Liver (tissue), 9 donors: ENCODE measurements around the gene KANK2. TPM values are rescaled to one million over a fixed set of nuclear protein-coding genes. Genes with fewer than 3 reads are reported as not detected.
A peak's percentile ranks its signal among the peaks of the same experiment; 100 is the strongest.

ENCODE experiments used
- DNase-seq: peaks from one replicate; pipeline ENCODE4 v3.0.0-alpha.2; 2017; ENCODE audit warnings: low spot score
- H3K27ac ChIP-seq, 2 donors: one replicate each; pipeline ENCODE4 v1.7.0; 2013; ENCODE audit warnings: inconsistent platforms in 2 of 2, low read length in 2 of 2, control low read depth in 1 of 2, low read depth in 1 of 2, mild to moderate bottlenecking in 1 of 2
- H3K27me3 ChIP-seq, 4 donors: one replicate each; pipeline versions ENCODE4 v1.6.1 to v1.7.0; 2013; ENCODE audit warnings: low read length in 3 of 4, inconsistent platforms in 1 of 4, mild to moderate bottlenecking in 1 of 4, moderate library complexity in 1 of 4; ENCODE audit not compliant: control insufficient read depth in 4 of 4, insufficient read depth in 4 of 4
- H3K36me3 ChIP-seq, 4 donors: one replicate each; pipeline versions ENCODE4 v1.6.1 to v1.7.0; 2013; ENCODE audit warnings: low read length in 3 of 4, mild to moderate bottlenecking in 3 of 4, low read depth in 1 of 4, moderate library complexity in 1 of 4; ENCODE audit not compliant: control insufficient read depth in 4 of 4, insufficient read depth in 3 of 4
- H3K4me1 ChIP-seq, 4 donors: one replicate each; pipeline versions ENCODE4 v1.6.1 to v1.7.0; 2013; ENCODE audit warnings: low read length in 3 of 4, mild to moderate bottlenecking in 3 of 4, moderate library complexity in 1 of 4; ENCODE audit not compliant: control insufficient read depth in 4 of 4, insufficient read depth in 4 of 4
- H3K4me3 ChIP-seq, 3 donors: one replicate each; pipeline versions ENCODE4 v1.6.1 to v1.7.0; 2013; ENCODE audit warnings: low read length in 3 of 3, control low read depth in 1 of 3, low read depth in 1 of 3, mild to moderate bottlenecking in 1 of 3
- H3K9ac ChIP-seq, 2 donors: one replicate each; pipeline ENCODE4 v1.7.0; 2013; ENCODE audit warnings: low read length in 2 of 2, mild to moderate bottlenecking in 2 of 2, moderate library complexity in 2 of 2, control low read depth in 1 of 2, low read depth in 1 of 2
- H3K9me3 ChIP-seq, 4 donors: one replicate each; pipeline versions ENCODE4 v1.6.1 to v1.7.0; 2013; ENCODE audit warnings: low read length in 3 of 4; ENCODE audit not compliant: control insufficient read depth in 4 of 4
- ATF3 ChIP-seq: IDR thresholded peaks from 2 replicates; pipeline ENCODE4 v1.6.1; 2016; ENCODE audit warnings: antibody characterized with exemption
- CTCF ChIP-seq: fragments of 150-350 bp; IDR thresholded peaks from 2 replicates; pipeline ENCODE4 v1.5.1; 2017; ENCODE audit warnings: improper control_type of control experiment, low read depth, low read length; ENCODE audit not compliant: missing input control
- EGR1 ChIP-seq, 2 donors: IDR thresholded peaks; 2 replicates each; pipeline ENCODE4 v1.6.1; 2016 to 2018; ENCODE audit warnings: antibody characterized with exemption in 2 of 2, low read depth in 2 of 2
- FOXA1 ChIP-seq: IDR thresholded peaks from 2 replicates; pipeline ENCODE4 v1.6.1; 2016; ENCODE audit warnings: antibody characterized with exemption
- FOXA2 ChIP-seq: IDR thresholded peaks from 2 replicates; pipeline ENCODE4 v1.6.1; 2016; ENCODE audit warnings: antibody characterized with exemption
- GABPA ChIP-seq, 2 donors: IDR thresholded peaks in 1 of 2; conservative IDR thresholded peaks in 1 of 2; 2 replicates each; pipeline ENCODE4 v1.6.1; 2016; ENCODE audit warnings: antibody characterized with exemption in 2 of 2, mild to moderate bottlenecking in 1 of 2, moderate library complexity in 1 of 2
- HNF4A ChIP-seq, 2 donors: conservative IDR thresholded peaks; 2 replicates each; pipeline ENCODE4 v1.6.1; 2016; ENCODE audit warnings: antibody characterized with exemption in 2 of 2, mild to moderate bottlenecking in 2 of 2
- HNF4G ChIP-seq: IDR thresholded peaks from 2 replicates; pipeline ENCODE4 v1.6.1; 2016; ENCODE audit warnings: antibody characterized with exemption
- JUND ChIP-seq, 2 donors: IDR thresholded peaks; 2 replicates each; pipeline ENCODE4 v1.6.1; 2016; ENCODE audit warnings: antibody characterized with exemption in 2 of 2
- MAX ChIP-seq: IDR thresholded peaks from 2 replicates; pipeline ENCODE4 v1.6.1; 2016; ENCODE audit warnings: antibody characterized with exemption
- NR2F2 ChIP-seq: IDR thresholded peaks from 2 replicates; pipeline ENCODE4 v1.6.1; 2016; ENCODE audit warnings: antibody characterized with exemption
- RAD21 ChIP-seq, 2 donors: IDR thresholded peaks; 2 replicates each; pipeline ENCODE4 v1.6.1; 2016; ENCODE audit warnings: antibody characterized with exemption in 2 of 2, mild to moderate bottlenecking in 2 of 2
- REST ChIP-seq: IDR thresholded peaks from 2 replicates; pipeline ENCODE4 v1.6.1; 2016; ENCODE audit warnings: antibody characterized with exemption, mild to moderate bottlenecking
- RXRA ChIP-seq, 2 donors: IDR thresholded peaks; 2 replicates each; pipeline ENCODE4 v1.6.1; 2017 to 2018; ENCODE audit warnings: antibody characterized with exemption in 2 of 2, mild to moderate bottlenecking in 1 of 2
- SP1 ChIP-seq: IDR thresholded peaks from 2 replicates; pipeline ENCODE4 v1.6.1; 2018; ENCODE audit warnings: antibody characterized with exemption, mild to moderate bottlenecking
- TAF1 ChIP-seq: conservative IDR thresholded peaks from 2 replicates; pipeline ENCODE4 v1.6.1; 2016; ENCODE audit warnings: antibody characterized with exemption, mild to moderate bottlenecking
- YY1 ChIP-seq: IDR thresholded peaks from 2 replicates; pipeline ENCODE4 v1.6.1; 2016; ENCODE audit warnings: antibody characterized with exemption, mild to moderate bottlenecking
- ZBTB33 ChIP-seq: IDR thresholded peaks from 2 replicates; pipeline ENCODE4 v1.6.1; 2016; ENCODE audit warnings: antibody characterized with exemption
- WGBS: extraction: QIAGEN DNeasy Blood & Tissue Kit; methylation state at CpG from one replicate; pipeline ENCODE4 v1.1.7; 2013; 5-methylcytosine and 5-hydroxymethylcytosine counted together
- polyA plus RNA-seq, 2 donors: library from polyadenylated mRNA; stranded (reverse) in 1 of 2; unstranded in 1 of 2; fragments of 200-250 nt in 1 of 2; fragments of >200 nt in 1 of 2; fragmentation: Nextera tagmentation in 1 of 2; extraction: Ambion mirVana in 1 of 2; gene quantifications; one replicate each; pipeline versions ENCODE4 v1.2.1 to v1.2.3, GENCODE V29; 2013 to 2015
- total RNA-seq, 2 donors: library from RNA; depleted of rRNA; stranded (reverse); fragments of >200 nt; gene quantifications; one replicate each; pipeline ENCODE4 v1.2.3, GENCODE V29; 2014
- donor health status: healthy.
- donor health status: healthy.
- donor health status: healthy.
- donor health status: healthy.
- donor health status: healthy.

The KANK2 gene
- total and polyA plus RNA-seq, 4 donors: 15.0 to 67.8 (median 40.6) TPM

- Histone ChIP-seq H3K36me3 (peaks cover 0 to 6% (median 3%) of the 10 kb centered on the region in 4 donors), H3K9ac (peak within 1 kb of the TSS; percentile 67 to 85), H3K9me3 (no peaks in the 10 kb centered on the region), H3K27ac (peak within 1 kb of the TSS; percentile 90 to 97), H3K27me3 (no peaks in the 10 kb centered on the region), H3K4me1 (peaks cover 12 to 66% (median 46%) of the 10 kb centered on the region in 4 donors), H3K4me3 (peak within 1 kb of the TSS; percentile 63 to 85 (median 70))
- DNase-seq: peak; percentile 74
- TF ChIP-seq JUND (IDR thresholded peaks at IDR 0.05) (peak; percentile 40 to 76), ZBTB33 (peak; percentile 92), FOXA1 (peak; percentile 75), YY1 (peak; percentile 90), SP1 (peak; percentile 88), HNF4A (conservative IDR thresholded peaks at IDR 0.05) (peak; percentile 77 to 88), REST (peak; percentile 85), RXRA (IDR thresholded peaks at IDR 0.05) (peak; percentile 93 to 98), EGR1 (IDR thresholded peaks at IDR 0.05; ENCODE audit: low read depth in 2 of 2) (peak in 1 of 2 donors; percentile 46), CTCF (no peak), ATF3 (peak; percentile 94), NR2F2 (peak; percentile 80), GABPA (IDR thresholded peaks at IDR 0.05 in 1 of 2, conservative IDR thresholded peaks at IDR 0.05 in 1 of 2) (peak in 1 of 2 donors; percentile 57), FOXA2 (no peak), HNF4G (no peak), RAD21 (IDR thresholded peaks at IDR 0.05) (peak in 1 of 2 donors; percentile 3), MAX (peak; percentile 87), TAF1 (peak; percentile 94)
- WGBS: 45% methylated on average over 23 of the region's 23 CpGs
Measured at GRCh38 chr19:11239377-11240000, 42.1 kb upstream of the KANK2 start, which contains the start of gene ANGPTL8. ANGPTL8 (plus strand) TSS chr19:11239619; CDS start chr19:11239638, 19 bp downstream.
